GM12801 (cell line): Measurements from ENCODE around the gene MKKS.

ENCODE experiments used
- TF ChIP-seq, protein P1 (sequence below): IDR thresholded peaks from one replicate; pipeline ENCODE4 v1.5.1; 2011; ENCODE audit warnings: control low read depth; ENCODE audit not compliant: insufficient read length; ENCODE audit errors: extremely low read depth

Gene MKKS

DNA sequence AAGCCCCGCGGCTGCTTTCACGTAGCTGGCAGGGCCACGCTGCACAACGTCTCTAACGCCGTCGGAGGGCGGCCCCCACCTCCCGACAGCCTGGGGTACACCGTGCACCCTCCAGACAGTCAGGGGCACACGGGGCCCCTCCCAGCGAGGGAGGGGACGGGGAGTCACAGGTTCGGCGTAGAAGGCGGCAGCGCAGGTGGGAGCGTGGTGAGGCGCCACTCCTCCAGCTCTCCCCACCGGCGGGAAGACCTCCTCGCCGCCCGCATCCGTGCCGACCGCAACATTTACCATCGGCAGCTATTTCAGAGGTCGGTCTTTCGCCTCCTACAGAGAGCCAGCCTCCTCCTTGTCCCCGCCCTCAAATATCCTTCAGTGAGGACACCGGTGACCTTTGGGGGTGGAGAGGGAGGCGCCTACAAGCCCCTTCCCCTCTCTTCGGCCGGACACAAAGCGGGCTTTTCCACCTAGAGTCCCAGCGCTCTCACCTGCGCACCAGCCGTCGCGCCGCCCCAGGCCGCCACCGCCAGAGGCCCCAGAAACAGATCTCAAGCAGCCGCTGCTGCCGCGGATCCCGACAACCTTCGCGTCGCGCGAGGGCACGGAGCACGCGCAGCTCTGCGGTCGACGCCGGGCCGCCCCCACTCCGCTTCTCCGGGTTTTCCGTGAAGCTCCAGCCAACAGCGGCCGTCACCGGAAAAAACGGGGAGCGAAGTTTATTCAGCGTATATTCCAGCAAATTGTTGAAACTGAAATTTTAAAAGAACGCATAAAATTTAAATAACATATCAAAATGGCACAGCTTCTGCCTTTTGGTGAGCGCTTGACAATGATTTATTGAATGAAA, at the start of gene MKKS:
Gene MKKS (minus strand): TSS at position 600 of the 844 bp plus-strand sequence. CDS start 20,708 bp downstream, outside the sequence.
- TF ChIP-seq, protein P1, sequence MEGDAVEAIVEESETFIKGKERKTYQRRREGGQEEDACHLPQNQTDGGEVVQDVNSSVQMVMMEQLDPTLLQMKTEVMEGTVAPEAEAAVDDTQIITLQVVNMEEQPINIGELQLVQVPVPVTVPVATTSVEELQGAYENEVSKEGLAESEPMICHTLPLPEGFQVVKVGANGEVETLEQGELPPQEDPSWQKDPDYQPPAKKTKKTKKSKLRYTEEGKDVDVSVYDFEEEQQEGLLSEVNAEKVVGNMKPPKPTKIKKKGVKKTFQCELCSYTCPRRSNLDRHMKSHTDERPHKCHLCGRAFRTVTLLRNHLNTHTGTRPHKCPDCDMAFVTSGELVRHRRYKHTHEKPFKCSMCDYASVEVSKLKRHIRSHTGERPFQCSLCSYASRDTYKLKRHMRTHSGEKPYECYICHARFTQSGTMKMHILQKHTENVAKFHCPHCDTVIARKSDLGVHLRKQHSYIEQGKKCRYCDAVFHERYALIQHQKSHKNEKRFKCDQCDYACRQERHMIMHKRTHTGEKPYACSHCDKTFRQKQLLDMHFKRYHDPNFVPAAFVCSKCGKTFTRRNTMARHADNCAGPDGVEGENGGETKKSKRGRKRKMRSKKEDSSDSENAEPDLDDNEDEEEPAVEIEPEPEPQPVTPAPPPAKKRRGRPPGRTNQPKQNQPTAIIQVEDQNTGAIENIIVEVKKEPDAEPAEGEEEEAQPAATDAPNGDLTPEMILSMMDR = no peak

DNA sequence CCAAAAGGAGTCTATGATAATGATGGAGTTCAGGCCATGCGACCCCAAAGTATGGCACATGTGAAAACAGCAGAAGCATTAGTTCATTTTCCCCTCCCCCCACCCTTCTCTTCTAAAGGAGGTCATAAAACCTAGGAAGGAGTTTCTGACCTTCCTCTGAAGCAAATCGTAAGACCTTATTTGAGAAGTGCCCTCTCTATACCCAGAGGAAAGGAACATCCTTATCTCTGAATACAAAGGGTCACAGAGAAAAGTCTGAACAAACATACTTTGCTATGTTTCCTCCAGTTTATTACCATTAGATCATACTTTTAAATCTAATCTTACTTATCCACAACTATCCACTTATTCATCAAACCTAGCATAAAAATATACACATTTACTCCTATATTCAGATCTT, 49.7 kb upstream of the MKKS start:
- TF ChIP-seq, protein P1 = no peak

DNA sequence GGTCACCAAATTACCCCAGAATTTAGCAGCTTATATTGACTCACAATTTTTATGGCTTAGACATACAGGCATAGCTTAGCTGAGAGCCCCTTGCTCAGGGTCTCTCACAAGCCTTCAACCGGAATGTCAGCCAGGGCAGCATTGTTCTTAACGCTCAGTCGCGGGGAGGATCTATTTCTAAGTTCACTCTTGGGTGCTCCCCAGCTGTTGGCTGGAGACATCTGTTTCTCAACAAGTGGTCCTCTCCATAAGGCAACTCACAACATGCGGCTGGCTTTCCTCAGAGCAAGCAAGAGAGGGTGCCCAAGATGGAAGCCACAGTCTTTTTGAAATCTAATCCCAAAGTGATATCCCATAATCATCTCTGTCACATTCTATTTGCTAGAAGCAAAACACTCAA, 47.7 kb upstream of the MKKS start:
- TF ChIP-seq, protein P1 = no peak

DNA sequence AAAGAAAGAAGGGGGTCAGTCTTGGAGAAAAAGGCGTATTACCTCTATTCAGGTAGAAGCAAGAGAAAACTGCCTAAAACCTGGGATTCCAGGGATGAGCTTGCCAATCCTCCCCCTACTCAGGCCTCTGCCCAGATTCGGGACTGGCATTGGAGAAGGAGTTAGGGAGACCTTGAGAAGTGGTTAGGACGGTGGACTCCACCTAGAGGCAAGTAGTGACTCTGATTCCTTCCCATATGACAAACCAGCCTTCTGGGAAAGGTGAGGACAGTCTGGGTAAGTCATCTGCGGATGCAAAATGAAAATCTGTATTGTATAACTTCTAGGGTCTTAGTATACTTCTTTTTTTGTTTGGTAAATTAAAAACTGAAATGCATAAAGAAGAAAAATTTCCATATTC, 44.9 kb upstream of the MKKS start:
- TF ChIP-seq, protein P1 = no peak

DNA sequence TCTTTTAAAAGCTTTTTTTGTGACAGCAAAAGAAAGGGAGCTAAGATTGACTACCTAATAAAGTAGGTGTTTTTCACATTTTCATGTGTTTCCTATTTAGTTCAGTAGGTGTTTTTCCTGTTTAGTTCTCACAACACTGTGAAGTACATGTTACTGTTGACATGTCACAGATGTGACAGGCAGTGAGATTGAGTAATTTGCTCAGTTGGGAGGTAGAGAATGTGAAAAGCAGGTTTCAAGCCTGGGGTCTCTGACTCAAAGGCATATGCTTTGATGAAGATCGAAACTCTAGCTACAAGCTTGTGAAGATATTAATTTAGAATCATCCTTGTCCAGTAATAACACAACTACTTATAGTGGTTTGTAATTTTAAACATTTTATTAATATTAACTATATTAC, 44.2 kb upstream of the MKKS start:
- TF ChIP-seq, protein P1 = no peak

DNA sequence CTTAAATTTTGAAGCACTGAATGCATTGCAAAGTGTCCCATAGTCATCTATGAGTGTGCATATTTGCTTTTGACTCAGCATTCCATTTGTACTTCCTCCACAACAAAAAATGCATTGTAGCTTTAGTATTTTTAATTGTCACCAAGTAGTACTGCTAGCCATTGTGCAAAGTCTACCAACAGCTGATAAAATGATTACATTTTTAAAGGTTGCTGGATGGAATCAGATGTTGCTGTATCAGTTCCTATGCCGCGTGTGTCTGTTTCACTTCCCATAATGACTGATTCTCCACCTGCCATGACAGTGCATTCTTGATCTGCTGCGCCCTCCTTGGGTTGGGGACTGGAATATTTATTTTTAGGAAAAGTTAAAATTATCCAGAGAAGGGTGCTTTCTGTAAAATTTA, 42.3 kb upstream of the MKKS start:
- TF ChIP-seq, protein P1 = no peak

DNA sequence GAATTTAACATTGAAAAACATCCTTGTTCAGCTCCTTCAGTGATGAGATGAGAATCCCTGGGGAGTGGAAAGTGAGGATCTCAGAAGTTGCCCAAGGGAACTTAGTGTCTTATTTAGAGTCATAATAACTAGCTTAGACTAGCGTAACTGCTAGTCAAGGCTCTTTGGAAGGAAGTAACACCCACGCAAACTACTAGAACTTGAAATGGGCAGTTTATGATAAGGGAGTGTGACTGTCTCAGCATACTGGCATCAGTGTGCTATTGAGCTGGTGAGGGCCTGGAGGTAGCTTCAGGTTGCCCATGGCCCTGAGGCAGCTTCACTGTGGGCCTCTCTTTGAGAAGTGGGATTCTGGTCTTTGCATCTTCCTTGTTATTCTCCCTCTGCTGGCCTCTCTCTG, 41.2 kb upstream of the MKKS start:
- TF ChIP-seq, protein P1 = no peak
